GM13976 (cell line): ENCODE results near the gene CAPN13.

ENCODE experiments used
- DNase-seq: peaks from one replicate; pipeline ENCODE4 v3.0.0; 2012; ENCODE audit warnings: low spot score
- in situ Hi-C: fragments of 300-500 bp; cut with MboI; formaldehyde crosslinking; loops from one replicate; pipeline ENCODE4 v1.12.0; 2022; ENCODE audit warnings: low sequenced_read_pairs, mixed read lengths, inconsistent platforms; ENCODE audit not compliant: unreplicated experiment
- TF ChIP-seq, protein P1 (sequence below): IDR thresholded peaks from 2 replicates; pipeline ENCODE4 v1.5.1; 2012; ENCODE audit warnings: borderline replicate concordance, mild to moderate bottlenecking; ENCODE audit not compliant: insufficient read depth; ENCODE audit errors: extremely low read depth, missing control alignments, control extremely low read depth

CAPN13 gene

DNA sequence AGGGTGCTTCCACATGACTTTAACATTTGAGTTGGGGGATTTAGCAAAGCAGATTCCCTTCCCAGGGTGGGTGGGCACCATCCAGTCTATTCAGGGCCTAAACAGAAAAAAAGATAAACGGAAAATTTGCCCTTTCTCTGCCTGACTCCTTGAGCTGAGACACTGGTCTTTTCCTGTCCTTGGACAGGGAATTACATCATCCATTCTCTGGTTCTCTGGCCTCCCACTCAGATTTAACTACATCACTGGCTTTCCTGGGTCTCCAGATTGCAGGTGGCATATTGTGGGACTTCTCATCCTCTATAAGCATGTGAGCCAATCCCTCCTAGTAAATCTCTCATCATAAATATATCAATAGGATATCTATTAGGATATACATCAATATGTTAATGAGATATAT is 25.8 kb downstream of the CAPN13 start:
- DNase-seq: no peak
- in situ Hi-C loops: no loop called here
- TF ChIP-seq, protein P1, sequence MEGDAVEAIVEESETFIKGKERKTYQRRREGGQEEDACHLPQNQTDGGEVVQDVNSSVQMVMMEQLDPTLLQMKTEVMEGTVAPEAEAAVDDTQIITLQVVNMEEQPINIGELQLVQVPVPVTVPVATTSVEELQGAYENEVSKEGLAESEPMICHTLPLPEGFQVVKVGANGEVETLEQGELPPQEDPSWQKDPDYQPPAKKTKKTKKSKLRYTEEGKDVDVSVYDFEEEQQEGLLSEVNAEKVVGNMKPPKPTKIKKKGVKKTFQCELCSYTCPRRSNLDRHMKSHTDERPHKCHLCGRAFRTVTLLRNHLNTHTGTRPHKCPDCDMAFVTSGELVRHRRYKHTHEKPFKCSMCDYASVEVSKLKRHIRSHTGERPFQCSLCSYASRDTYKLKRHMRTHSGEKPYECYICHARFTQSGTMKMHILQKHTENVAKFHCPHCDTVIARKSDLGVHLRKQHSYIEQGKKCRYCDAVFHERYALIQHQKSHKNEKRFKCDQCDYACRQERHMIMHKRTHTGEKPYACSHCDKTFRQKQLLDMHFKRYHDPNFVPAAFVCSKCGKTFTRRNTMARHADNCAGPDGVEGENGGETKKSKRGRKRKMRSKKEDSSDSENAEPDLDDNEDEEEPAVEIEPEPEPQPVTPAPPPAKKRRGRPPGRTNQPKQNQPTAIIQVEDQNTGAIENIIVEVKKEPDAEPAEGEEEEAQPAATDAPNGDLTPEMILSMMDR: no peak

- DNase-seq: no peak
- TF ChIP-seq, protein P1: no peak
- in situ Hi-C loops: no loop called here
Measured at GRCh38 chr2:30780776-30781330, 26.4 kb downstream of the CAPN13 start.

- in situ Hi-C loops: no loop called here
- no peak for DNase-seq
- TF ChIP-seq, protein P1: no peak
Measured at GRCh38 chr2:30778611-30779010, 28.6 kb downstream of the CAPN13 start.

- DNase-seq: no peak
- TF ChIP-seq, protein P1: no peak
- in situ Hi-C loops: no loop called here
Measured at GRCh38 chr2:30777661-30778505, 29.4 kb downstream of the CAPN13 start.

- TF ChIP-seq, protein P1: no peak
- in situ Hi-C loops: no loop called here
- no peak for DNase-seq
Measured at GRCh38 chr2:30776831-30777635, 30.2 kb downstream of the CAPN13 start.

- DNase-seq: no peak
- TF ChIP-seq, protein P1: no peak
- in situ Hi-C loops: no loop called here
Measured at GRCh38 chr2:30775833-30776232, 31.4 kb downstream of the CAPN13 start.
